MM.1S (cell line): Measurements from ENCODE around the gene MECP2.

Experiments used
- EZH2 ChIP-seq: fragments of 300-600 bp; sonication (generic); optimal IDR thresholded peaks from 2 replicates; pipeline ENCODE3; 2017; ENCODE audit warnings: low read depth, mild to moderate bottlenecking, antibody characterized with exemption, low read length, mixed read lengths
- EZH2phosphoT487 ChIP-seq: fragments of 300-600 bp; sonication (generic); IDR thresholded peaks from 2 replicates; pipeline ENCODE4 v1.6.1; 2018; ENCODE audit warnings: antibody characterized with exemption, low read length
- TF ChIP-seq, protein P1 (sequence below): fragments of 300-600 bp; sonication (generic); IDR thresholded peaks from 2 replicates; pipeline ENCODE4 v1.5.1; 2016; ENCODE audit warnings: antibody characterized with exemption, low read length, mixed read lengths

DNA sequence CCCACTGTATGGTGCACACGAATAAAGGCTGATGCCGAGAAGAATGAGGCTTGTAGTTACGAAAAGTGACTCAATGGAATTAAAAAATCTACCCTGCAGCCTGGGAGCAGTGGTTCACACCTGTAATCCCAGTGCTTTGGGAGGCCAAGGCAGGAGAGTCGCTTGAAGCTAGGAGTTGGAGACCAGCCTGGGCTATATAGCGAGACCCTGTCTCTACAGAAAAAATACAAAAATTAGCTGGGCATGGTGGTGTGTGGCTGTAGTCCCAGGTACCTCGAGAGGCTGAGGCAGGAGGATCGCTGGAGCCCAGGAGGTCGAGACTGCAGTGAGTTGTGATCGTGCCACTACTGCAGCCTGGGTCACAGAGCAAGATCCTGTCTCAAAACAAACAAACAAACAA, 34.8 kb upstream of the MECP2 start:
- TF ChIP-seq, protein P1, sequence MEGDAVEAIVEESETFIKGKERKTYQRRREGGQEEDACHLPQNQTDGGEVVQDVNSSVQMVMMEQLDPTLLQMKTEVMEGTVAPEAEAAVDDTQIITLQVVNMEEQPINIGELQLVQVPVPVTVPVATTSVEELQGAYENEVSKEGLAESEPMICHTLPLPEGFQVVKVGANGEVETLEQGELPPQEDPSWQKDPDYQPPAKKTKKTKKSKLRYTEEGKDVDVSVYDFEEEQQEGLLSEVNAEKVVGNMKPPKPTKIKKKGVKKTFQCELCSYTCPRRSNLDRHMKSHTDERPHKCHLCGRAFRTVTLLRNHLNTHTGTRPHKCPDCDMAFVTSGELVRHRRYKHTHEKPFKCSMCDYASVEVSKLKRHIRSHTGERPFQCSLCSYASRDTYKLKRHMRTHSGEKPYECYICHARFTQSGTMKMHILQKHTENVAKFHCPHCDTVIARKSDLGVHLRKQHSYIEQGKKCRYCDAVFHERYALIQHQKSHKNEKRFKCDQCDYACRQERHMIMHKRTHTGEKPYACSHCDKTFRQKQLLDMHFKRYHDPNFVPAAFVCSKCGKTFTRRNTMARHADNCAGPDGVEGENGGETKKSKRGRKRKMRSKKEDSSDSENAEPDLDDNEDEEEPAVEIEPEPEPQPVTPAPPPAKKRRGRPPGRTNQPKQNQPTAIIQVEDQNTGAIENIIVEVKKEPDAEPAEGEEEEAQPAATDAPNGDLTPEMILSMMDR = no peak
- TF ChIP-seq EZH2 = no peak
- TF ChIP-seq EZH2phosphoT487 = no peak
